HG03196 (cell line): ENCODE data around the gene POLR2J3.
"Not testable (repeated sequence)": the region's sequence is repeated elsewhere in the genome, so short reads cannot be mapped to it uniquely, and the experiment has no call there.

ENCODE experiments used
- ATAC-seq: cut with Tn5 transposase; IDR thresholded peaks from one replicate; pipeline ENCODE4 v1.9.1; 2021; ENCODE audit not compliant: unreplicated experiment

Gene POLR2J3

DNA sequence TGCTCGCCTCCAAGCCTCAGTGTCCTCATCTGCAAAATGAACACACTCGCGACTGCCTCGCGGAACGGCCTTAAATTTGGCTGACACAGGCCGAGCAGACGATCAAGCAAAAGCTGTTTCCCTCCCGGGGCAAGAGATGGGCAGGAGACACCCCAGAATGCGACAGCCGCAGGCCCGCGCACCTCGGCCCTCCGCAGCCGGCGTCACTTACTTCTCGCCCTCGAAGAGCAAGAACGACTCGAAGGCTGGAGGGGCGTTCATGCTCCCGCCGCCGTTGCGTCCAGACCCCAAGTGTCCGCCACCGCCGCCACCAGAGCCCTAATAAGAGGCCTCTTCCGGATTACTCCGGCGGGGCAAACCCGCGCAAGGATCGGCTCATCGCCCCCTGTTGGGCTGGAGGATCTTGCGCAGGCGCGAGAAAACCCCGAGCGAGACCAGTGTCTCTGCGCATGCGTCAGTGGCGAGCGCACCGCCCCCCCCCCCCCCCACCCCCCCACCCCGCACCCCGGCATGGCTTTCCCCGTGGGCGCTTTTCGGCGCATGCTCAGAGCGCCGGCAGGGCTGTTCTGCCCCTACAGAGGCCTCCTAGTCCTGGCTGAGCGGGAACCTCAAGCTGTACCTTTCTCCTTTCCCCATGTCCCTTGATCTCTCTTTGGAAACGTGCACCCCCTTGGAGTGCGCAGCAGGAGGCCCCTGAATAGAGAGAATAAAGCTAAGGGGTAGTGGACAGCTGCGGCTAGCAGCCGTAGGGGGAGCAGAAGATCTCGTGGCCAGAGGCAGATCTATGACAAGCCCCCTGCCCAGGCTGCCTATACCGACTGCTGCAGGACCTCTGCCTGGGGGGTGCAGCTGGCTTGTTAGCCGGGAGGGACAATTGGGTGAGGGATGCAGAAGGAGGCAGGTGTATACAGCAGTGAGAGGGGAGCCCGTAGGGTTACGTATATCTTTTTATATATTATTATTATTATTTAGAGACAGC lies at the start of gene POLR2J3:
TSS of gene POLR2J3 (minus strand) at position 323 of the 979 bp plus-strand sequence. CDS start at position 261, 62 bp downstream.
- ATAC-seq: peak; percentile 91

DNA sequence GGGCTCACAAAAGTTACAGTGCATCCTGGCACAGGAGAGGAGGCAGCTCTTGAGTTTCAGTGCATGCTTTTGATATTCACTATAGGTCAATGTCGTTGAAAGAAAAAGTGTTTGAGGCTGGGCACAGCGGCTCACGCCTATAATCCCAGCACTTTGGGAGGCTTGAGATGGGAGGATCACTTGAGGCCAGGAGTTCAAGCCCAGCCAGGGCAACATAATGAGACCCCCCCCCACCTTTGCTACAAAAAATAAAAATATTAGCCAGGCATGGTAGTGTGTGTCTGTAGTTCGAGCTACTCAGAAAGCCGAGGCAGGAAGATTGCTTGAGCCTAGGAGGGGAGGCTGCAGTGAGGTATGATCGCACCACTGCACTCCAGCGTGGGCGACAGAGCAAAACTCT lies 45.7 kb upstream of the POLR2J3 start:
- not testable (repeated sequence) for ATAC-seq

DNA sequence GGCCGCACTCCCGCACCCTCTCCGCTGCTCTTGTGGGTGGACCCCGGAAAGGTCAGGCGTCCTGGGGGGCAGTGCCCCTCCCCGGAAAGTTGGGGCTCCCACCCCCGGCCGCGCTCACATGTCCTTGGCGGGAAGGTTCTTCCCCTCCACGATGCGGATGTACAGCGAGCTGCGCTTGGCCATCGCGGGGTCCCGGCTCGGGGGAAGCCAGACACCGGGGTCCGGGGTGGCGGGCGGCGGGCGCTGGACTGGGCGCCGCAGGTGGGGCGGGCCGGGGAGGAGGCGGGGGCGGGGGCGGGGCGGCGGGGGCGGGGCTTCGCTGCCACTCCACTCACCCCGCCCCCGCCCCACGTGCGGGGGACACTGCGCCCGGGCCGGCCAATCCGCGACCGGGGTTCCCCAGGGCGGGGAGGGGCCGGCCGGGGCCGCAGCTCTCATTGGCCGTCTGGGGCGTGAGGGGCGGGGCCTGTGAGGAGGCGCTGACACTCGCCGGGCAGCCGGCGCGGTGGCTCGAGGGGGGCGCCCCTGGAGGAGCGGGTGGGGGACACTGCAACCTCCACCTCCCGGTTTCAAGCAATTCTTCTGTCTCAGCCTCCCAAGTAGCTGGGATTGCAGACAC lies 44.2 kb upstream of the POLR2J3 start, which contains the start of gene RASA4:
TSS of gene RASA4 (minus strand) at position 250 of the 619 bp plus-strand sequence. CDS start at position 183, 67 bp downstream.
- ATAC-seq: peak; percentile 55

DNA sequence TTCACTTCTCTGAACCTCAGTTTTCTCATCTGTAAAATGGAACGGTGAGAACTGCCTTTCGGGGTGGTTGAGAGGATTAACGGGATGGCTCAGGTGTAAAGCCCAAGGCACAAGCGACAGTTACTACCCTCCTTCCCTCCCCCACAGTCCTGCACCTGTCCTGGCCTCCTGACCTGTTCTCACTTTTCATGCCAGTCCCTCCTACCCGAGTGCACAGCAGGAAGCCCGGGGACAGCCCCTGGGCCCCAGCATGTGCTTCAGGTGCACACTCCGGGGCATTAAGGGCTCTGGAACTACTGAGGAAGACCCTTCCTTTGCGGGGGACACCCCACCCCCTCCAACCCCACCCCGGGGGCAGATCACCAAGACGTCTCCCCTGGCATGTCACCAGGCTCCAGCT lies 43.5 kb upstream of the POLR2J3 start:
- not testable (repeated sequence) for ATAC-seq

DNA sequence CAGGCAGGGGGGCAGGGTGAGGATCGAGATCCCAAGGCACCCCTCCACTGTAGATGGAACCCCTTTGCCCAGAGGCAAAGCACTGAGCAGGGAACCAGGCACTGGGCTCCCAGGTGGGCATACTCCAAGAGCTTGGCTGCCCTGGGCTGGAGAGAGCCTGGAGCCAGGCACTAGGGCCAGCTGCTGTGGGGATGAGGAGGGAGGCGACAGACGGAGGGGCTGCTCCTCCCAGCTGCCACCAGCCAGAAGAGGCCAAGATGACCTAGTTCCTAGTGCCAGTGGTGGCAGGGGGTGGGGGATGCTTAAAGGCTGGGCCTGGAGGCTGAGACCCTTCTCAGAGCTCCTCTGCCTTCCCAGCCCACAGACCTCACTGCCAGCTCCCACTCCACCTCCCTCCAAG lies 42.5 kb upstream of the POLR2J3 start:
- not testable (repeated sequence) for ATAC-seq

DNA sequence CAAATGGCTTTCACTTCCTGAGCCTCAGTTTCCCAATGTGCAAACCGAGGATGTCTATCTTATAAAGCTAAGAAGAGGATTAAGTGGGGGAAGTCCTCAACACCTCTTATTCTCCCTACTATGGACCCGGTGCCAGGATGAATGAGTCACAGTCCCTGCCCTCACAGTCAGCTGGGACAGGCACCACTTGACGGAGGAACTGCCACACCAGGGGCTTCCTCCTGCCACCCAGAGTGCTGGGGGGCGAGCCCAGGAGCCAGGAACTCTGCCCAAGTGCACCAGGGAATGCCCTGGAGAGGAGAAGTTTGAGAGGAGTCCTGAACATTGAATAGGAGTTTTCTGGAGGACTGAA lies 41.9 kb upstream of the POLR2J3 start:
- ATAC-seq: peak; percentile 24

DNA sequence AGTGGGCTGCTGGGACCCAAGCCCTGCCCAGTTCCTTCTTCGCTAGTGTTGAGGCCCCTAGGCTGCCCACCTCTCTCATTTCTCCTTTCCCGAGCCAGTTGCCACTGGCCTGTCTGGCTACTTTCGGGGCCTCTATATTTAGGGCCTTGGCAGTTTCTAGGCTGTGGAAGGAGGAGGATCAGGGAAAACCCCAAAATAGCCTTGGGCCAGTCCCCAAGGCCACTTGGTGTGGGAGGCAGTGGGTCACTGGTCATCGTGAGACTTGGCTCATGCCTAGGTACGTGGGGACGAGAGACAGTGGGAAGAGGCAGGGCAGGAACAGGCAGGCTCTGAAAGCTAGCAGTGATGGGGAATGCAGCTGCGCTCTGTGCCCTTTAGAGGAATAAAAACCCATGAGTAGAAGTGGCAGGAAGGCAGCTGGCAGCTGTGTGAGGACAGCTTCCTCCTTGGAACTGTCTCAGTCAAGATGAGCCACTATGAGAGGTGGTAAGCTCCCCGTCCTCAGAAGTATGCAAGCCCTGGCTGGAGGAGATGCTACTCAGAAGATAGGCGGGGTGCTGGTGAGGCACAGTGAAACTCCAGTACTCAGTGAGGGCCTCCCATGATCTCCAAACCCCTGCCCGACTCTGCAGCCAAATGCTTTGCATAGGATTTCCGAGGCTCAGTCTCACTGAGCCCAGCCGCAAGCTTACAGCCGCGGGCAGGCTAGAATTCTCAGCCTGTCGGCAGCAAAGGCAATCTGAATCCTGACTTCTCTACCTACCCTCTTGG lies 41.4 kb upstream of the POLR2J3 start:
- ATAC-seq: peak; percentile 53

DNA sequence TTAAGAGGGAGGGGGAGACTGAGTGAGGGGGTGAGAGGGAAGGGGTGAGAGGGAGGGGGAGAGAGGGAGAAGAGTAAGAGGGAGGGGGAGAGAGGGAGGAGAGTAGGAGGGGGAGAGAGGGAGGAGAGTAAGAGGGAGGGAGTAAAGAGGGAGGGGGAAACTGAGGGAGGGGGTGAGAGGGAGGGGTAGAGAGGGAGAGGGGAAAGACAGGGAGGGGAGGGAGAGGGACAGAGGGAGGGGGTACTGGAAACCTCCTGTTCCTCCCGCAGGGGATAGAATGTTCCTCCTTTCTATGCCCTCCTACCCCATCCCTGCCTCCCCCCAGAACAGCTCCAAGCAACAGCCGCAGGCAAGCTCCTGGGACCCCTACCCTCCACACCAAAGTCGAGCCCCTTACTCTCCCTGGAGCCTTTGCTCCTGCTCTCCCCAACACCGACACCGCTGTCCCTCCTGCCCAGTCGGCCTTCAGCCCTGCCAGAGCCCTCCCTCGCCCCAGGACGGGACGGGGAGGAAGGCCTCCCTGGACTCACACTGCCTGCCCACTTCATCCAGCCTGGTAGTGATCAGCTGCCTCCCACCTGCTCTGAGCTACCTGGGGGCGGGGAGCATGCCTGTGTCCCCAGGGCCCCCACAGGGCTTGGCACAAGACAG lies 39.4 kb upstream of the POLR2J3 start:
- not testable (repeated sequence) for ATAC-seq

DNA sequence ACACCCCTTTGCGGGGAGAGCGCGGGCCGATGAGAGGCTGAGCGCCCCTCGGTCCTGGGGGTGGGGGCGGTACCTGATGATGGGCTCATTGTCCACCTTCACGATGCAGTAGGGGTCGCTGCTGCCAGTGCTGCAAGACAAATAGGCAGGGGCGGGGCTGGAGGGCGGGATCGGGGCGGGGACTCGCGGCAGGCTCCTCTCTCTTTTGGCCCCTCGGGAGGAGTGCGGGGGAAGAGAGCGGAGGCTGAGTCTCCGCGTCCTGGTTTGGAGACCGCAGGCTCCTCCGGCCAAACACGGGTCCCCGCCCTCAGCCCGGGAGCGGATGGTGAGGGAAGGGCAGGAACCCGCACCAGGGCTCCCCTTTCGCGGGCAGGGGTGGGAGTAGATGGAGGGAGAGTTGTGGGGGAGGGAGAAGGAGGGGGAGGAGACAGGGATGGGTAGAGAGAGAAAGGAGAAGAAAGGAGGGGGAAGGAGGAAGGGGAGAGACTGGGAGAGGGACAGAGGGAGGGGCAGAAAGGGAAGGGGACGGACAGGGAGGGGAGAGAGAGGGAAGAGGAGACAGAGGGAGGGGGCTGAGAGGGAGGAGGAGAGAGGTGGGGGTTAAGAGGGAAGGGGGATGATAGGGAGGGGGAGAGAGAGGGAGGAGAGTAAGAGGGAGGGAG lies 38.8 kb upstream of the POLR2J3 start:
- ATAC-seq: not testable (repeated sequence)

DNA sequence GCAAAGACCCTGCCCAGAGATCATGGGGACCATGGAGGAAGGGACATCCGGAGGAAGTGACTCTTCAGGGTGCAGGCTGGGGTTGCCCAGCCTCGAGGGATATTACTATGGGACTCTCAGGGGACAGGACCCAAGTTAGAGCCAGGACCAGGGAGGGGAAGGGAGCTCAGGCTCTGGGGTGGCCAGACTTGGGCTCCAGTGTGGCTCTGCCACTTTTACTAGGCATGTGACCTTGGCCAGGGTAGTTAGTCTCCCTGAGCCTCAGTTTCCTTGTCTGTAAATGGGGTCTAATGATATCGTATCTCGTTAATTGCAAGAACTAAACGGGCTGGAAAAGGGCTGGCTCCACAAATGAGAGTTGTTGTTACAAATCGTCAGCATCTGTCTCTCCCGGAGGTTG lies 38.1 kb upstream of the POLR2J3 start:
- ATAC-seq: not testable (repeated sequence)

DNA sequence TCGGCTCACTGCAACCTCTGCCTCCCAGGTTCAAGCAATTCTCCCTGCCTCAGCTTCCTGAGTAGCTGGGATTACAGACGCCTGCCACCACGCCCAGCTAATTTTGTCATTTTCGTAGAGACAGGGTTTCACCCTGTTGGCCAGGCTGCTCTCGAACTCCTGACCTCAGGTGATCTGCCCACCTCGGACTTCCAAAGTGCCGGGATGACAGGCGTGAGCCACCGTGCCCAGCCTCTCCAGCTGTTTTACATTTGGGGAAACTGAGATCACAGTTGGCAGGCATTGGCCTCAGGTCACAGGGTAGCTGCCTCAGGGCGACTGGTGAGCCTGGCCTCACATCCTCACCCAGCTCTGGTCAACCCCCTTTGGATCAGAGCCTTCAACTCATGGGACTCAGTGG lies 37.4 kb upstream of the POLR2J3 start:
- not testable (repeated sequence) for ATAC-seq

DNA sequence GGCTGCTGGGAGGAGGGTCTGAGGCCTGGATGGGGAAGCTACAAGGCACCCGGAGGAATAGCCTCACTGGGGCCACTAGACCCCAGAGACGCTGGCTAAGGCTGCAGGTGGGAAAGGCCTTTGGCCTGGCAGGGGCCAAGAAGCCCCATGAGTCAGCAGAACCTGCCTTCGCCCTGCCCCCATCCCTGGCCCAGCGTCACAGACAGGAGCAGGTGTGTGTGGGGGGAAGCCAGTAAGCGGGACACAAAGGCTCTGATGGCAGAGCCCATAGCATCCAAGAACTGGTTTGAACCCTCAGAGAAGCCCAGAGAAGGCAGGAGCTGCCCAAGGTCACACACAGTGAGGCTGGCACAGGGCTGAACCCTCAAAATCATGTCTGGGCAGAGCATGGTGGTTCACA lies 34.5 kb upstream of the POLR2J3 start:
- not testable (repeated sequence) for ATAC-seq

DNA sequence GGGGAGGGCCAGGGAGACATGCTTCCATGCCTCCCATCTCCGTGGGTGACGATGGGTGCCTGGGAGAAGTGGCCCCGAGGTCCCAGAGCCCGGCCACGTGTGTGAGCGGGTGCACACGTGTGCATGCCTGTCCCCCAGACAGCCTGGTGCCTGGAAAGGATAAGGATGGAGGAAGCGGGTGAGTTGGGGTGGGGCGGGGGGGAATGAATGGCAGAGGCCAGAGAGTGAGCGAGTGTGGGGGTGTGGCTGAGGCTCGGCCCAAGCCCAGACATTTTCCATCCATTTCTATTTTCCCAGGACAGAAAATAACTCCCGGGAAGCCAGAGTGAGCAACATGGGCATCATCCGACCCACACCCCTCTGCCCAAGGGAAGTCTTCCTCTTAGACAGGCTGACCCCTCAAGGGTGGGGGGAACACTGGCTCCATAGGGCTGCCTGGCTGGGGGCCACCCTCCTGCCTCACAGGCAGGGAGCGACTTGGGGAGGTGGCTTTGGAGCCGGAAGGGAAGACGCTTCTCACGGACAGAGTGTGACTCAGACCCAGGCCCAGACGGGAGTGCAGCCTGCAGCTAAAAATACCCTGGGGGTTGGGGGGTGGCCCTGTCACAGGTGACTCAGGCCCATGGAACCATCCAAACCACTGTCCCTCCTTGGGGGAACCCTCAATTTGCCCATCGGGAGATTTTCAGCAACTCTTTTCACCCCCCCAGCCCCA lies 32.2 kb upstream of the POLR2J3 start:
- not testable (repeated sequence) for ATAC-seq

DNA sequence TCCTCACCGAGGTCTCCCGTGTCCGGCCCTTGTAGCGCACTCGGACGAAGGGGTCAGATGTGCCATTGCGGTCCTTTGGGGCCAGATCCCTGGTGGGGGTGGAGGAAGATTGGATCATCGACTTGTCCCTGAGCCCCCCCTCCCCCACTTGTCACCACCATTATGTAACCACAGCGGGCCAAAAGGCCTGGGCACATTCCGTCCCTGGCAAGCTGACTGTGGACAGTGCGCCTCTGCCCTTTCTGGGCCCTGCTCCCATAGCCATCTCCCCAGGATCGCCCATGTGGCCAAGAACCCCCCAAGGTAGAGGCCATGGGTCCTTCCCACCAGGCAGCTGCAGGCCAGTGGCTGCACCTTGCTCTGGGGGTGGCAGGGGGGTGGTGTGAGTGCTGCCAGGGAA lies 29.9 kb upstream of the POLR2J3 start:
- not testable (repeated sequence) for ATAC-seq

DNA sequence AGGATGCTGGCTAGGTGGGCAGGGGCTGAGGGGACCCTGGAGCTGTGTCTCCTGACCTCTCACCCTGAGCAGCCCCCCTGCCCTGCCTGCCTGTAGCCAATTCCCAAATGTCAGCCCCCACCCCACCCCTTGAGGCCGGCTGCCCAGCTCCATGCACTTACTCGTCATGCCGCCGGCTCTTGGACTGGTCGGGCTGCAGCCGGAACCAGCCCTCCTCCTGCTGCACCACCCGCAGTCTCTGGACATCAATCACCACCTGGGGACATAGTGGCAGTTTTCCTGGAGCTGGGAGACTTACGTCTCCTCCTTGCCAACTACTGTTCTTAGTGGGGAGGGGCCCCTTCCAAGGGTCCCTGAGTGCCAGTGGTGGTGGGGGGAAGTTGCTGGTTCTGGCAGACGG lies 27.3 kb upstream of the POLR2J3 start:
- ATAC-seq: not testable (repeated sequence)

DNA sequence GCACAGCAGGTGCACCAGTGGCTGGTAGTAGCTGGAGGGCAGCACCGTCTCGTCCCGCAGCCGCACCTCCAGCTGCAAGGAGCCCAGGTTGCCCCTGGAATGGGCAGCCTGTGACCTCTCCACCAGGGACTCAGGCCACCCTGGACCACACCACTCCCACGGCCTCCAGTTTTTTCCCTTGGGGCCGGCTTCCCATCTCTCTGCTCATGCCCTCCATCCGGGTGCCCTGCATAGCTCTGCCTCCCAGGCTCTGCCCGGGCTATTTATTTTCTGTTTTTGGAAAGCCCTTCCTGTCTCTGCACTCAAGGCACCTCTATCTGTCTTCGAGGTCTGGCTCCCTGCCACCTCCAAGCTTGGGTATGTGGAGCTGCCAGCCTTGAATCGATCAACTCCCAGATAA lies 23.7 kb upstream of the POLR2J3 start:
- ATAC-seq: not testable (repeated sequence)

DNA sequence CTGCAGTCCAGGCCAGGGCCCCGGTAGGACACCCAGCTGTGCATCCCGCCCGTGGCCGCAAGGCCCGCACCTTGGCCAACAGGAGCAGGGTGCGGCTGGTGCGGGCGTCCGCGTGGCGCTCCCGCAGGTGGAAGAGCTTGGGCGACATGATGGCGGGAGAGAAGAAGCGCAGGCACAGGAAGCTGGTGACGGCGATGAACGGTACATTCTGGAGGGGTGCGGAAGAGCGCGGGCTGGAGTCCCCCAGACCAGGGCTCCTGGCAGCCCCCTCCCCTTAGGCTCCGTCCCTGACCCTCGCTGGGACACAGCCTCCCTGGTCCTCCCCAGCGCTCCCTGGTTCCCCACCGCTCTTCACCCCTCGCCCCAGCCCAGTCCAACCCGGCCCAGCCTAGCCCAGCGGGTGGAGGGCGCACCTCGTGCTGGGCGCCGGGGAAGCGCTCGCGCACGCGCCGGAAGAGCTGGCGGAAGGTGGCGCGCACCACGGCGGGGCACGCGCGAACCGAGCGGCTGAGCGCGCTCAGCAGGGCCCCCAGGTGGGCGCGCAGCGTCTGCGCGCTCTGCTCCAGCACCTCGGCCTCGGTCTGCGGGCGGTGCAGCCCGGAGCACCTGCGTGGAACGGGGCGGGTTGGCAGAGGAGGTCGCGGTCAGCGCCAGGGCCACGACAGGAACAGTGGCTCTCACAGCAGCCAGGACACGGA lies 21.4 kb upstream of the POLR2J3 start:
- peak; percentile 67 for ATAC-seq

DNA sequence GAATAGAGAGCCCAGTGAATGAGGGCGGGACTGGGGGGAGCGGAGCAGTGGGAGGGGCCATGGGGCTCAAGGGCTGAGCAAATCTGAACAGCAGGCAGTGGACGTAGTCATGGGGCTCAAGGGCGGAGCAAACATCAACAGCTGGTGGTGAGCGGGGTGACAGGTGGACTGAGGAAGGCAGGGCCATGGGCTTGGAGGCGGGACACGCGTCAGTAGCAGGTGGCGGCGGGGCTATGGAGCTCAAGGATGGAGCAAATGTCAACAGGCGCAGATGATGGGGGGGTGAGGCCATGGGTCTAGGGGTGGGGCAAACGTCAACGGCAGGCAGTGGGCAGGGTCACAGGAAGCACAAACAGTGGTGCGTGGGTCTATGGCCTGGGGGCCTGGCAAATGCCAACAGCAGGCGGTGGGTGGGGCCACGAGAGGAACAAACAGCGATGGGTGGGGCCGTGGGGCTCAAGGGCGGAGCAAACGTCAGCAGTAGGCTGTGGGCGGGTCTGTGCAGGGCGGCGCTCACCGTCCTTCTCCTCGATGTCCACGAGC lies 20.2 kb upstream of the POLR2J3 start:
- peak; percentile 31 for ATAC-seq

DNA sequence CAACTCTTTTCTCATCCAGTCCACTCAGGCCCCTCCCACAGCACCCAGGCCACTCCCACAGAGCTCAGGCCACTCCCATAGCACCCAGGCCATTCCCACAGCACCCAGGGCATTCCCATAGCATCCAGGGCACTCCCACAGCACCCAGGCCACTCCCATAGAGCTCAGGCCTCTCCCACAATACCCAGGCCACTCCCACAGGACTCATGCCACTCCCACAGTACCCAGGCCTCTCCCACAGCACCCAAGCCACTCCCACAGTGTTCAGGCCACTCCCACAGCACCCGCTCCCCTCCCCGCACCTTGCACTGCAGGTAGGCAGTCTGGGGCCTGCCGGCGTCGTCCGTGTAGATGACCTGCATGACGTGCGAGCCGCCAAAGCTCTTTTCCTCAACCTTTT lies 17.5 kb upstream of the POLR2J3 start:
- not testable (repeated sequence) for ATAC-seq
